Erythroblast (primary cell): ENCODE results near the gene SHD.

Source experiments
- GATA1 ChIP-seq: IDR thresholded peaks from 2 replicates; pipeline ENCODE4 v1.6.1; 2011; ENCODE audit warnings: low read depth, mild to moderate bottlenecking, control low read depth, low read length, moderate library complexity
- POLR2A ChIP-seq: IDR thresholded peaks from 2 replicates; pipeline ENCODE4 v1.6.1; 2011; ENCODE audit warnings: mild to moderate bottlenecking, low read length

- TF ChIP-seq POLR2A (no peak), GATA1 (no peak)
Observed at GRCh38 chr19:4278419-4279266, at the start of gene SHD.
